ENCODE measurements around the gene MBD5. TPM values are rescaled to one million over a fixed set of nuclear protein-coding genes. Genes with fewer than 3 reads are reported as not detected.
"Not testable (repeated sequence)": the region's sequence is repeated elsewhere in the genome, so short reads cannot be mapped to it uniquely, and the experiment has no call there.

The MBD5 gene
- total RNA-seq, 1 donor from 2014 or later = 44.9 TPM

GRCh38 chr2:148006249-148007007, 14.5 kb upstream of the MBD5 start:
- Mint-ChIP-seq H3K36me3 (ENCODE audit: unreplicated experiment) (peaks cover 16% of the 10 kb centered on the region), H3K27ac (ENCODE audit: unreplicated experiment) (no peak overlapping the region), H3K9me3 (ENCODE audit: unreplicated experiment) (peaks cover 34% of the 10 kb centered on the region), H3K27me3 (ENCODE audit: unreplicated experiment) (no peaks in the 10 kb centered on the region), H3K4me3 (ENCODE audit: unreplicated experiment) (no peak overlapping the region), H3K4me1 (ENCODE audit: unreplicated experiment) (no peaks in the 10 kb centered on the region)
- no peak for TF ChIP-seq CTCF (IDR thresholded peaks at IDR 0.05)
- DNase-seq (ENCODE audit: extremely low spot score, unreplicated experiment) = no peak

GRCh38 chr2:148007219-148007900, 13.5 kb upstream of the MBD5 start:
- TF ChIP-seq CTCF (IDR thresholded peaks at IDR 0.05) = no peak
- H3K9me3 Mint-ChIP-seq (ENCODE audit: unreplicated experiment) = peaks cover 24% of the 10 kb centered on the region
- H3K27ac Mint-ChIP-seq (ENCODE audit: unreplicated experiment) = no peak overlapping the region
- H3K36me3 Mint-ChIP-seq (ENCODE audit: unreplicated experiment) = peaks cover 14% of the 10 kb centered on the region
- H3K4me1 Mint-ChIP-seq (ENCODE audit: unreplicated experiment) = no peaks in the 10 kb centered on the region
- H3K27me3 Mint-ChIP-seq (ENCODE audit: unreplicated experiment) = no peaks in the 10 kb centered on the region
- DNase-seq (ENCODE audit: extremely low spot score, unreplicated experiment) = no peak
- H3K4me3 Mint-ChIP-seq (ENCODE audit: unreplicated experiment) = no peak overlapping the region

- not testable (repeated sequence) for DNase-seq (ENCODE audit: extremely low spot score, unreplicated experiment); H3K27me3 Mint-ChIP-seq (ENCODE audit: unreplicated experiment); H3K4me3 Mint-ChIP-seq (ENCODE audit: unreplicated experiment); H3K4me1 Mint-ChIP-seq (ENCODE audit: unreplicated experiment); H3K36me3 Mint-ChIP-seq (ENCODE audit: unreplicated experiment); H3K27ac Mint-ChIP-seq (ENCODE audit: unreplicated experiment)
- H3K9me3 Mint-ChIP-seq (ENCODE audit: unreplicated experiment) = peaks cover 17% of the 10 kb centered on the region
These were observed 12.5 kb upstream of the MBD5 start for GRCh38 chr2:148008411-148008810.

GRCh38 chr2:148013876-148014275, 7.0 kb upstream of the MBD5 start:
- Mint-ChIP-seq H3K36me3 (ENCODE audit: unreplicated experiment) (peaks cover 3% of the 10 kb centered on the region), H3K27me3 (ENCODE audit: unreplicated experiment) (no peaks in the 10 kb centered on the region), H3K4me3 (ENCODE audit: unreplicated experiment) (no peak overlapping the region), H3K4me1 (ENCODE audit: unreplicated experiment) (peaks cover 11% of the 10 kb centered on the region), H3K27ac (ENCODE audit: unreplicated experiment) (no peak overlapping the region), H3K9me3 (ENCODE audit: unreplicated experiment) (no peaks in the 10 kb centered on the region)
- no peak for DNase-seq (ENCODE audit: extremely low spot score, unreplicated experiment)
- TF ChIP-seq CTCF (IDR thresholded peaks at IDR 0.05) = no peak

GRCh38 chr2:148014616-148015015, 6.3 kb upstream of the MBD5 start:
- Mint-ChIP-seq H3K27me3 (ENCODE audit: unreplicated experiment) (no peaks in the 10 kb centered on the region), H3K4me3 (ENCODE audit: unreplicated experiment) (no peak overlapping the region), H3K36me3 (ENCODE audit: unreplicated experiment) (peaks cover 3% of the 10 kb centered on the region), H3K9me3 (ENCODE audit: unreplicated experiment) (no peaks in the 10 kb centered on the region), H3K27ac (ENCODE audit: unreplicated experiment) (no peak overlapping the region), H3K4me1 (ENCODE audit: unreplicated experiment) (peaks cover 18% of the 10 kb centered on the region)
- DNase-seq (ENCODE audit: extremely low spot score, unreplicated experiment) = no peak
- no peak for TF ChIP-seq CTCF (IDR thresholded peaks at IDR 0.05)

Measured in osteocyte (in vitro differentiated cells).